ENCODE data around the gene SCN3A.

SCN3A gene

GRCh38 chr2:165054652-165055051 is 149.2 kb downstream of the SCN3A start:
- no peak for FAIRE-seq

GRCh38 chr2:165044505-165045303 is 159.1 kb downstream of the SCN3A start:
- FAIRE-seq, result no peak

Data from TTC549 (cell line).